ENCODE data around the gene ADGRD2. TPM values are rescaled to one million over a fixed set of nuclear protein-coding genes. Genes with fewer than 3 reads are reported as not detected.

ADGRD2 gene
- total and polyA plus RNA-seq, 2 donors from 2014 or later, result not detected

DNA sequence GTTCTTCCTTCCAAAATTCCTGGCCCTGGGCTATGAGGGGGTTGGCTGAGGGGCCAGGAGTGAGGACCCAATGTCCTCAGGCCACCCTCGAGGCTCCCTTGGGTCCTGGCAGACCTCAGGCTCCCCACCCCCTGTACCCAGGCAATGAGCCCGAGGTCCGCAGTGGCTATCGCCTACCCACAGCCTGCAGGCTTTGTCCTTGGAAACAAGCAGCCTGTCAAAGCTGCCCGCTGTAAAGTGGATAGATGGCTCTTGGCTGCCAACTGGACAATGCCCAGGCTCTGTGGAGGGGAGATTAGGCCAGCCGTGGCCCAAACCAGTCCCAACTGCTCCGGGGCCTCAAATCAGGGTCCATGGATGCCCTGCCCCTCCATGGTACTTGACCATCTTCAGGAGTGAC lies 2.2 kb upstream of the ADGRD2 start:
- no peak for DNase-seq

DNA sequence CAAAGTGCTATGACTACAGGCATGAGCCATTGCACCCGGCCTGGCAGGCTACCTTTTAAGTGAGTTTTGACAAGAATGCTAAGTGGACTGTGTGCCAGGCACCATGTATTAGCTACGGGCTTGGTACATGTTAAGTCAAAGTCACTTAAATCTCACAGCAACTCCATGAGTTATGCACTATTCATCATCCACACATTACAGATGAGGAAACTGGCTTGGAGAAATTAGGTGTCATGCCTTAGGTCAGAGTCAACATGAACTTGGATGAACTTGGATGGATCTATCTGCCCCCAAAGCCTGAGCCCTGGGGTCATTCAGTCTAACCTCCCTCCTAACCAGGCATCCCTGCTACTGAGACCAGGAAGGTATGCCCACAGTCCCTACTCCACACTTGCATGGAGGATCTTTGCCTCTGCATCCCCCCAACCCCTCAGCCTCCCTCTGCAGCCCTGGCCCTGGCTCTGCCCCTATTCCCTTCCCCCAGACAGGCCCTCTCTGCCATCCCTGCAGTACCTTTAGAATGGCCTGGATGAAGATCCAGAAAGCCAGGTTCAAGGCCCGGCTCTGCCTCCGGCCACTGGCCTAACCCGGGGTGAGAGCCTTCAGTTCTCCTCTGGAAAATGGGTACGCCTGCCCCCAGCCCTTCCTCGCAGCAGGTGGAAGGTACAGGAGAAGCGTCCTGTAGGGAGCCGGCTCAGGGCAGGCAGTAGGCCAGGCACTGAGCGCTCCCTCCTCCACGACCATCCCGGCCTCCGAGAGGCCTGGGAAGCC lies 685 bp upstream of the ADGRD2 start:
- Histone ChIP-seq H3K27ac (ENCODE audit: low read depth in 2 of 2, low read length in 2 of 2) (no peak overlapping the region), H3K9me3 (ENCODE audit: control insufficient read depth in 2 of 3, insufficient read depth in 1 of 3, low read length in 3 of 3) (no peaks in the 10 kb centered on the region), H3K9ac (ENCODE audit: low read length in 3 of 3) (no peak overlapping the region), H3K4me1 (ENCODE audit: control insufficient read depth in 2 of 3, insufficient read depth in 2 of 3, low read depth in 1 of 3, low read length in 3 of 3) (peaks cover 0 to 4% (median 0%) of the 10 kb centered on the region in 3 donors), H3K4me3 (ENCODE audit: low read length in 3 of 3) (no peak overlapping the region), H3K36me3 (ENCODE audit: control insufficient read depth in 2 of 3, insufficient read depth in 3 of 3, low read length in 3 of 3) (no peaks in the 10 kb centered on the region), H3K27me3 (ENCODE audit: control insufficient read depth, insufficient read depth, low read length) (peaks cover 20% of the 10 kb centered on the region)
- no peak for FAIRE-seq
- intact Hi-C loops (cut with DNase I), result no loop called here
- DNase-seq, result no peak
- TF ChIP-seq, protein P1, sequence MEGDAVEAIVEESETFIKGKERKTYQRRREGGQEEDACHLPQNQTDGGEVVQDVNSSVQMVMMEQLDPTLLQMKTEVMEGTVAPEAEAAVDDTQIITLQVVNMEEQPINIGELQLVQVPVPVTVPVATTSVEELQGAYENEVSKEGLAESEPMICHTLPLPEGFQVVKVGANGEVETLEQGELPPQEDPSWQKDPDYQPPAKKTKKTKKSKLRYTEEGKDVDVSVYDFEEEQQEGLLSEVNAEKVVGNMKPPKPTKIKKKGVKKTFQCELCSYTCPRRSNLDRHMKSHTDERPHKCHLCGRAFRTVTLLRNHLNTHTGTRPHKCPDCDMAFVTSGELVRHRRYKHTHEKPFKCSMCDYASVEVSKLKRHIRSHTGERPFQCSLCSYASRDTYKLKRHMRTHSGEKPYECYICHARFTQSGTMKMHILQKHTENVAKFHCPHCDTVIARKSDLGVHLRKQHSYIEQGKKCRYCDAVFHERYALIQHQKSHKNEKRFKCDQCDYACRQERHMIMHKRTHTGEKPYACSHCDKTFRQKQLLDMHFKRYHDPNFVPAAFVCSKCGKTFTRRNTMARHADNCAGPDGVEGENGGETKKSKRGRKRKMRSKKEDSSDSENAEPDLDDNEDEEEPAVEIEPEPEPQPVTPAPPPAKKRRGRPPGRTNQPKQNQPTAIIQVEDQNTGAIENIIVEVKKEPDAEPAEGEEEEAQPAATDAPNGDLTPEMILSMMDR (IDR thresholded peaks at IDR 0.05; ENCODE audit: borderline replicate concordance, extremely low read depth, insufficient read depth), result no peak

More for the DNA sequence above, 2.2 kb upstream of the ADGRD2 start:
- FAIRE-seq, result no peak
- H3K27ac ChIP-seq (ENCODE audit: low read depth in 2 of 2, low read length in 2 of 2), result no peak overlapping the region
- no peak overlapping the region for H3K9ac ChIP-seq (ENCODE audit: low read length in 3 of 3)
- no peaks in the 10 kb centered on the region for H3K9me3 ChIP-seq (ENCODE audit: control insufficient read depth in 2 of 3, insufficient read depth in 1 of 3, low read length in 3 of 3)
- intact Hi-C loops (cut with DNase I), result no loop called here
- H3K4me3 ChIP-seq (ENCODE audit: low read length in 3 of 3), result no peak overlapping the region
- H3K27me3 ChIP-seq (ENCODE audit: control insufficient read depth, insufficient read depth, low read length), result peaks cover 20% of the 10 kb centered on the region
- TF ChIP-seq, protein P1 (IDR thresholded peaks at IDR 0.05; ENCODE audit: borderline replicate concordance, extremely low read depth, insufficient read depth), result no peak
- peaks cover 0 to 4% (median 0%) of the 10 kb centered on the region in 3 donors for H3K4me1 ChIP-seq (ENCODE audit: control insufficient read depth in 2 of 3, insufficient read depth in 2 of 3, low read depth in 1 of 3, low read length in 3 of 3)
- H3K36me3 ChIP-seq (ENCODE audit: control insufficient read depth in 2 of 3, insufficient read depth in 3 of 3, low read length in 3 of 3), result no peaks in the 10 kb centered on the region

DNA sequence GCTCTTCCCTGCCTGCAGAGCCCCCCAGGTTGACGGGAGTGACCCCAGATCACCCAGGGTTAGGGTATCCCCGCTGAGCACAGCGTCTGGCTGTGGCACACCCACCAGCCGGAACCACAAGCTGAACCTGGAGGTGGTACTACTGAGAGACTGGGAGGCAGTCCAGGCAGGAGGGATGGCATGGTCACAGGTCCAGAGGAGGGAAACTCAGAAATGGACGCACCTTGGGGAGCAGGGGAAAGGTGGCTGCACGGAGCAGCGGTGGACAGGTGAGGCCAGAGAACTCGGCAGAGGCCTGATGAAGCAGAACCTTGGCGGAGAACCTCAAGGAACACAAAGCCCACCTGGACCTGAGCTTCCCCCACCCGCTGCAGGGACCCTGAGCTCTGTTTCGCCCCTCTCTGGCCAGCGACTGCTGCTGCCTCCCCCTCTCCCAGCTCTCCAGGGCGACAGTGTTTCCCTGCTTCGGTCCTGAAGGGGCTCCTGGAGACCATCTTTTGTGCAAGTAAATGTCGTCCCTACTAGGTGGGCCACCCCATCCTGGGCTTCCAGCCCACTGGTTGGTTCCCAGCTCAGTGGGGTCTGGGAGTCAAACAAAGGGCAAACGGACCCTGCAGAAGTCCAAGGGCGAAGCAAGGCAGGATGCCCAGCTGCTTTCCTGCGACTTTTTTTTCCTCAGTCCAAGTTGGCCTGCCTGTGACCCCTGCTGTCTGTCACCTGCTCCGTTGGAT lies 845 bp downstream of the ADGRD2 start:
- no peak for FAIRE-seq

More for the DNA sequence above, 845 bp downstream of the ADGRD2 start:
- no peak for DNase-seq
- Histone ChIP-seq H3K9ac (ENCODE audit: low read length in 3 of 3) (no peak overlapping the region), H3K4me3 (ENCODE audit: low read length in 3 of 3) (no peak overlapping the region), H3K27ac (ENCODE audit: low read depth in 2 of 2, low read length in 2 of 2) (no peak overlapping the region), H3K9me3 (ENCODE audit: control insufficient read depth in 2 of 3, insufficient read depth in 1 of 3, low read length in 3 of 3) (no peaks in the 10 kb centered on the region), H3K36me3 (ENCODE audit: control insufficient read depth in 2 of 3, insufficient read depth in 3 of 3, low read length in 3 of 3) (no peaks in the 10 kb centered on the region), H3K4me1 (ENCODE audit: control insufficient read depth in 2 of 3, insufficient read depth in 2 of 3, low read depth in 1 of 3, low read length in 3 of 3) (peaks cover 0 to 4% (median 0%) of the 10 kb centered on the region in 3 donors), H3K27me3 (ENCODE audit: control insufficient read depth, insufficient read depth, low read length) (peaks cover 20% of the 10 kb centered on the region)
- intact Hi-C loops (cut with DNase I), result no loop called here
- TF ChIP-seq, protein P1 (IDR thresholded peaks at IDR 0.05; ENCODE audit: borderline replicate concordance, extremely low read depth, insufficient read depth), result no peak

Measured in kidney (tissue), 14 donors.